Measurements from ENCODE around the gene E2F3. TPM values are rescaled to one million over a fixed set of nuclear protein-coding genes. Genes with fewer than 3 reads are reported as not detected.

Gene E2F3
- total and polyA plus RNA-seq, 10 of the 15 experiments (the other 5 are each of a cell fraction or from before 2014, with no cell fraction given), result 5.1 to 16.8 (median 10.6) TPM

- H3K27ac ChIP-seq (ENCODE audit: control insufficient read depth, insufficient read depth), result no peak overlapping the region
- peaks cover 35% of the 10 kb centered on the region for H3K79me2 ChIP-seq (ENCODE audit: control insufficient read depth, insufficient read depth, low read length)
- TF ChIP-seq RUNX3 (IDR thresholded peaks at IDR 0.05; ENCODE audit: low read length) (no peak), EP300 (IDR thresholded peaks at IDR 0.05; ENCODE audit: borderline replicate concordance in 1 of 2, control insufficient read depth in 1 of 2, low read depth in 2 of 2, low read length in 2 of 2) (no peak), STAT3 (IDR thresholded peaks at IDR 0.05; ENCODE audit: low read depth, low read length) (no peak), IKZF2 (IDR thresholded peaks at IDR 0.05) (no peak), WRNIP1 (IDR thresholded peaks at IDR 0.05; ENCODE audit: borderline replicate concordance, low read depth, low read length) (no peak), IRF4 (IDR thresholded peaks at IDR 0.05; ENCODE audit: low read depth, low read length) (no peak), CHD1 (IDR thresholded peaks at IDR 0.05; ENCODE audit: low read depth, low read length) (no peak), TCF12 (IDR thresholded peaks at IDR 0.05; ENCODE audit: low read depth, low read length) (no peak)
- no peak overlapping the region for H3K4me2 ChIP-seq (ENCODE audit: control insufficient read depth, insufficient read depth)
- 89% methylated on average over 5 of the region's 5 CpGs for WGBS (ENCODE audit: insufficient coverage, insufficient replicate concordance, low lambda C conversion rate, missing lambda C conversion rate)
- POLR2A ChIA-PET, result no interaction called here
- no peak overlapping the region for H3K9ac ChIP-seq (ENCODE audit: control insufficient read depth, insufficient read depth, low read length)
- in situ Hi-C loops (cut with MboI), result no loop called here
- CTCF ChIA-PET, result no interaction called here
- H3K27me3 ChIP-seq (replicated peaks in 1 of 2; ENCODE audit: control insufficient read depth in 2 of 2, insufficient read depth in 2 of 2, low read length in 1 of 2), result no peaks in the 10 kb centered on the region
- H3K4me3 ChIP-seq, result no peak overlapping the region
- FAIRE-seq, result no peak
- H4K20me1 ChIP-seq (ENCODE audit: control insufficient read depth, insufficient read depth), result no peaks in the 10 kb centered on the region
- peaks cover 3 to 9% of the 10 kb centered on the region in 2 experiments; a peak in 3 of 4 replicates for H3K36me3 ChIP-seq (ENCODE audit: control insufficient read depth in 2 of 2, insufficient read depth in 2 of 2, low read length in 1 of 2)
- H3K9me3 ChIP-seq (replicated peaks; ENCODE audit: control insufficient read depth, insufficient read depth, low read length), result no peaks in the 10 kb centered on the region; the same call in 2 of the 3 replicates
- intact Hi-C loops (cut with micrococcal nuclease; ENCODE audit: unreplicated experiment), result no loop called here
- no peaks in the 10 kb centered on the region for H3K4me1 ChIP-seq (ENCODE audit: control insufficient read depth, insufficient read depth, low read length)
- H2AFZ ChIP-seq (ENCODE audit: control insufficient read depth, low read depth, low read length), result no peak overlapping the region
- SMC1A ChIA-PET (ENCODE audit: uncharacterized antibody, unreplicated experiment), result interaction anchor here (1.1 to 2.3 kb wide), 4 partner anchors 12 to 51 kb away, joined by 3 to 5 read pairs (median 4); no protein-coding TSS in a partner anchor
- no peak for ATAC-seq
- no TSS peak for BruUV-seq (replicated peaks)
- RAD21 ChIA-PET (ENCODE audit: unreplicated experiment), result interaction anchor here (0.6 kb wide), 1 partner anchor 51 kb away, joined by 3 read pairs; no protein-coding TSS in a partner anchor
- no peak for DNase-seq (ENCODE audit: low read depth, low spot score)
Measured at GRCh38 chr6:20455251-20455940, 53.7 kb downstream of the E2F3 start.
